ENCODE measurements around the gene LTBP2. TPM values are rescaled to one million over a fixed set of nuclear protein-coding genes. Genes with fewer than 3 reads are reported as not detected.

LTBP2 gene
- total RNA-seq, 1 experiment from 2014 or later, result 1.5 TPM

DNA sequence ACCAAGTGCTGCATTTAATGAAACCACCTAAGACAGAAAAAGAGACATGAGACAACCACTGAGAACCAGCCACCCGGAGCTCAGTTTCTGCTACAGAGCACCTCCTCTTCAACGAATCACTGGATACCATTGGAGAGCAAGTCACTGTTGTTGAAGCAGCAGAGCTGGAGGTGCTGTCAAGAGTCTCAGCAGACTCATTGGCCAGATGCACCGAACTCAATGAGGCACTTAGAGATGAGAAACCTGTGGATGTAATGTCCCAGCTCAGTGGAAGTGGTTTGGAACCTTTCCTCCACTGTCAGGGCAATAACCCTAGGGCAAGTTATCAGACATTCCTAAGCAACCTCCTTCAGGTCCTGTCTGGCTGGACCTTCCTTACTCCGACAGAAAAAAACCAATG, 132.0 kb downstream of the LTBP2 start:
- intact Hi-C loops (cut with micrococcal nuclease), result no loop called here
- Histone ChIP-seq H3K4me3 (replicated peaks in 1 of 2; ENCODE audit: low read depth in 1 of 2, low read length in 2 of 2) (no peak overlapping the region), H4K20me1 (ENCODE audit: insufficient read depth) (no peaks in the 10 kb centered on the region), H3K79me2 (ENCODE audit: insufficient read depth, low read length) (no peaks in the 10 kb centered on the region), H3K36me3 (ENCODE audit: control insufficient read depth in 1 of 2, insufficient read depth in 2 of 2, low read length in 2 of 2) (peaks cover 0 to 21% of the 10 kb centered on the region in 2 experiments; a peak in 2 of 4 replicates), H3K9ac (ENCODE audit: low read length) (no peak overlapping the region), H2AFZ (ENCODE audit: low read depth, low read length, poor library complexity, severe bottlenecking) (no peak overlapping the region), H3K9me2 (ENCODE audit: insufficient read depth) (no peaks in the 10 kb centered on the region), H3K27me3 (ENCODE audit: insufficient read depth, low read length) (no peaks in the 10 kb centered on the region), H3K4me2 (ENCODE audit: low read length) (no peak overlapping the region), H3K4me1 (ENCODE audit: control insufficient read depth in 1 of 2, insufficient read depth in 2 of 2, low read length in 2 of 2) (no peaks in the 10 kb centered on the region), H3K9me3 (ENCODE audit: control insufficient read depth in 1 of 2, insufficient read depth in 1 of 2, low read depth in 1 of 2, low read length in 2 of 2) (no peaks in the 10 kb centered on the region), H3K27ac (ENCODE audit: low read depth, low read length) (no peak overlapping the region)
- no peak for TF ChIP-seq SP1 (IDR thresholded peaks at IDR 0.05; ENCODE audit: low read depth)
- TF ChIP-seq POLR2AphosphoS5 (IDR thresholded peaks at IDR 0.05; ENCODE audit: low read depth, low read length), result no peak
- CTCF ChIA-PET, result interaction anchor here (1.0 to 2.4 kb wide), 4 partner anchors 14 to 186 kb away, joined by 5 to 8 read pairs (median 6); partner anchors contain the start of genes ISCA2 and NPC2
- RAD21 ChIA-PET (ENCODE audit: low non-redundant PET in 1 of 2, low total read pairs in 2 of 2, uncharacterized antibody in 2 of 2, unreplicated experiment in 2 of 2), result no interaction called here
- no TSS peak for BruUV-seq (replicated peaks)
- POLR2A ChIA-PET, result no interaction called here
- no peak for DNase-seq (ENCODE audit: low read depth, low spot score)
- no peak for ATAC-seq

DNA sequence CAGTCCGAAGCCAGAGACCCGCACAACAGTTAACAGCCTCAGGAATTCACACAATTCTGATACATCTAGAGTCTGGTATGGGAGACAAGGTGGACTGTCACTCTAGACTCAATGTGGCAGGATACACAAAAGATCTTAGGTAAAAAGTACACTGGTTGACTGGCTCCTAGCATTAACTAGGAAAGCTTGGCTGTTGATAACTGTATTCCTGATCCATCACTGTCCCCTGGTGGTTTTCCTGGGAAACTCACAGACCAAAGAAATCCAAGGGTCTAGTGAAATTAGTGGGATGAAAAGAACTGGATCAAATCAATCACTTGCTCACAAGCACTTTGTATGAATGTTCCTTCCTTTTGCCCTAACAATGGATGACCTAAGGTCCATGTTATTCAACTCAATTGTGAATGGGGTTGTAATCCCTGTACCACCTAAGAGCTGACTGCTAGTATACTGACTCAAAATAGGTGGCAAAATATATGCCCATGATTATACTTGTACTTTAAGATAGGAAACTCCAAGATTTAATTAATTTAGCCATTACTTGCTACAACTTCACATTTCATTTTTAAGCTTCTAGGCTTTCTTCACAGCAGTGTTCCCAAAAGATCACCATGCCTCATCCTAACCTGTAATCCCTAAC, 132.9 kb downstream of the LTBP2 start:
- no peaks in the 10 kb centered on the region for H3K79me2 ChIP-seq (ENCODE audit: insufficient read depth, low read length)
- intact Hi-C loops (cut with micrococcal nuclease), result loop anchor here (1.0 to 10.0 kb wide), 4 partner anchors 117 to 368 kb away; no protein-coding TSS in a partner anchor
- no peaks in the 10 kb centered on the region for H3K4me1 ChIP-seq (ENCODE audit: control insufficient read depth in 1 of 2, insufficient read depth in 2 of 2, low read length in 2 of 2)
- ChIA-PET RAD21 (ENCODE audit: low non-redundant PET in 1 of 2, low total read pairs in 2 of 2, uncharacterized antibody in 2 of 2, unreplicated experiment in 2 of 2) (no interaction called here), POLR2A (no interaction called here), CTCF (interaction anchor here (0.6 to 2.4 kb wide), 10 partner anchors 15 to 384 kb away, joined by 3 to 8 read pairs (median 4); partner anchors contain the start of genes ISCA2 and NPC2)
- H3K4me2 ChIP-seq (ENCODE audit: low read length), result no peak overlapping the region
- DNase-seq (ENCODE audit: low read depth, low spot score) (no peak), ATAC-seq (peak; percentile 72)
- H3K9ac ChIP-seq (ENCODE audit: low read length), result no peak overlapping the region
- H3K27ac ChIP-seq (ENCODE audit: low read depth, low read length), result no peak overlapping the region
- no peaks in the 10 kb centered on the region for H3K27me3 ChIP-seq (ENCODE audit: insufficient read depth, low read length)
- H2AFZ ChIP-seq (ENCODE audit: low read depth, low read length, poor library complexity, severe bottlenecking), result no peak overlapping the region
- no peaks in the 10 kb centered on the region for H3K9me3 ChIP-seq (ENCODE audit: control insufficient read depth in 1 of 2, insufficient read depth in 1 of 2, low read depth in 1 of 2, low read length in 2 of 2)
- H3K9me2 ChIP-seq (ENCODE audit: insufficient read depth), result no peaks in the 10 kb centered on the region
- peaks cover 0 to 16% of the 10 kb centered on the region in 2 experiments; a peak in 2 of 4 replicates for H3K36me3 ChIP-seq (ENCODE audit: control insufficient read depth in 1 of 2, insufficient read depth in 2 of 2, low read length in 2 of 2)
- BruUV-seq (replicated peaks), result no TSS peak
- TF ChIP-seq, protein P1, sequence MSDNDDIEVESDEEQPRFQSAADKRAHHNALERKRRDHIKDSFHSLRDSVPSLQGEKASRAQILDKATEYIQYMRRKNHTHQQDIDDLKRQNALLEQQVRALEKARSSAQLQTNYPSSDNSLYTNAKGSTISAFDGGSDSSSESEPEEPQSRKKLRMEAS (IDR thresholded peaks at IDR 0.05), result no peak
- TF ChIP-seq JUND (IDR thresholded peaks at IDR 0.05), result no peak
- no peak for TF ChIP-seq YY1 (IDR thresholded peaks at IDR 0.05; ENCODE audit: extremely low read depth, insufficient replicate concordance, low read depth, low read length)
- TF ChIP-seq POLR2AphosphoS5 (IDR thresholded peaks at IDR 0.05; ENCODE audit: low read depth, low read length), result no peak
- TF ChIP-seq SRF (IDR thresholded peaks at IDR 0.05; ENCODE audit: low read depth), result no peak
- TF ChIP-seq, protein P2, sequence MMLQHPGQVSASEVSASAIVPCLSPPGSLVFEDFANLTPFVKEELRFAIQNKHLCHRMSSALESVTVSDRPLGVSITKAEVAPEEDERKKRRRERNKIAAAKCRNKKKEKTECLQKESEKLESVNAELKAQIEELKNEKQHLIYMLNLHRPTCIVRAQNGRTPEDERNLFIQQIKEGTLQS (IDR thresholded peaks at IDR 0.05), result no peak
- TF ChIP-seq ELF1 (IDR thresholded peaks at IDR 0.05; ENCODE audit: borderline replicate concordance, low read depth), result no peak
- no peak for TF ChIP-seq ZNF274 (IDR thresholded peaks at IDR 0.05; ENCODE audit: low read depth, low read length)
- TF ChIP-seq, protein P3, sequence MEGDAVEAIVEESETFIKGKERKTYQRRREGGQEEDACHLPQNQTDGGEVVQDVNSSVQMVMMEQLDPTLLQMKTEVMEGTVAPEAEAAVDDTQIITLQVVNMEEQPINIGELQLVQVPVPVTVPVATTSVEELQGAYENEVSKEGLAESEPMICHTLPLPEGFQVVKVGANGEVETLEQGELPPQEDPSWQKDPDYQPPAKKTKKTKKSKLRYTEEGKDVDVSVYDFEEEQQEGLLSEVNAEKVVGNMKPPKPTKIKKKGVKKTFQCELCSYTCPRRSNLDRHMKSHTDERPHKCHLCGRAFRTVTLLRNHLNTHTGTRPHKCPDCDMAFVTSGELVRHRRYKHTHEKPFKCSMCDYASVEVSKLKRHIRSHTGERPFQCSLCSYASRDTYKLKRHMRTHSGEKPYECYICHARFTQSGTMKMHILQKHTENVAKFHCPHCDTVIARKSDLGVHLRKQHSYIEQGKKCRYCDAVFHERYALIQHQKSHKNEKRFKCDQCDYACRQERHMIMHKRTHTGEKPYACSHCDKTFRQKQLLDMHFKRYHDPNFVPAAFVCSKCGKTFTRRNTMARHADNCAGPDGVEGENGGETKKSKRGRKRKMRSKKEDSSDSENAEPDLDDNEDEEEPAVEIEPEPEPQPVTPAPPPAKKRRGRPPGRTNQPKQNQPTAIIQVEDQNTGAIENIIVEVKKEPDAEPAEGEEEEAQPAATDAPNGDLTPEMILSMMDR (IDR thresholded peaks at IDR 0.05 in 2 of 3, conservative IDR thresholded peaks at IDR 0.05 in 1 of 3; ENCODE audit: borderline replicate concordance in 1 of 3, insufficient read depth in 1 of 3, low read depth in 2 of 3, low read length in 2 of 3), result peak; percentile 83 to 89 (median 85); a peak in 5 of 6 replicates
- no peak for TF ChIP-seq EGR1 (IDR thresholded peaks at IDR 0.05; ENCODE audit: low read depth)
- peak; percentile 93 for TF ChIP-seq RAD21 (IDR thresholded peaks at IDR 0.05; ENCODE audit: low read depth)
- TF ChIP-seq, protein P4, sequence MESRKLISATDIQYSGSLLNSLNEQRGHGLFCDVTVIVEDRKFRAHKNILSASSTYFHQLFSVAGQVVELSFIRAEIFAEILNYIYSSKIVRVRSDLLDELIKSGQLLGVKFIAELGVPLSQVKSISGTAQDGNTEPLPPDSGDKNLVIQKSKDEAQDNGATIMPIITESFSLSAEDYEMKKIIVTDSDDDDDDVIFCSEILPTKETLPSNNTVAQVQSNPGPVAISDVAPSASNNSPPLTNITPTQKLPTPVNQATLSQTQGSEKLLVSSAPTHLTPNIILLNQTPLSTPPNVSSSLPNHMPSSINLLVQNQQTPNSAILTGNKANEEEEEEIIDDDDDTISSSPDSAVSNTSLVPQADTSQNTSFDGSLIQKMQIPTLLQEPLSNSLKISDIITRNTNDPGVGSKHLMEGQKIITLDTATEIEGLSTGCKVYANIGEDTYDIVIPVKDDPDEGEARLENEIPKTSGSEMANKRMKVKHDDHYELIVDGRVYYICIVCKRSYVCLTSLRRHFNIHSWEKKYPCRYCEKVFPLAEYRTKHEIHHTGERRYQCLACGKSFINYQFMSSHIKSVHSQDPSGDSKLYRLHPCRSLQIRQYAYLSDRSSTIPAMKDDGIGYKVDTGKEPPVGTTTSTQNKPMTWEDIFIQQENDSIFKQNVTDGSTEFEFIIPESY (IDR thresholded peaks at IDR 0.05; ENCODE audit: extremely low read depth, insufficient replicate concordance, low read length), result no peak
- no peaks in the 10 kb centered on the region for H4K20me1 ChIP-seq (ENCODE audit: insufficient read depth)
- no peak overlapping the region for H3K4me3 ChIP-seq (replicated peaks in 1 of 2; ENCODE audit: low read depth in 1 of 2, low read length in 2 of 2)
